Ectodermal cell (in vitro differentiated cells): ENCODE measurements around the gene KCNC2. TPM values are rescaled to one million over a fixed set of nuclear protein-coding genes. Genes with fewer than 3 reads are reported as not detected.

Source experiments
- H3K27ac ChIP-seq: 2 replicates; pipeline ENCODE4 v1.7.0; 2013; ENCODE audit warnings: mild to moderate bottlenecking, low read depth, low read length; ENCODE audit not compliant: insufficient read depth, poor library complexity, severe bottlenecking
- H3K27me3 ChIP-seq: 2 replicates; pipeline ENCODE4 v1.7.0; 2013; ENCODE audit warnings: mild to moderate bottlenecking, low read length; ENCODE audit not compliant: insufficient read depth, control insufficient read depth, poor library complexity, severe bottlenecking
- H3K36me3 ChIP-seq: one replicate; pipeline ENCODE4 v1.7.0; 2013; ENCODE audit warnings: low read length; ENCODE audit not compliant: control insufficient read depth, insufficient read depth
- H3K4me1 ChIP-seq: one replicate; pipeline ENCODE4 v1.7.0; 2013; ENCODE audit warnings: low read length; ENCODE audit not compliant: control insufficient read depth, insufficient read depth
- H3K4me3 ChIP-seq: 2 replicates; pipeline ENCODE4 v1.7.0; 2013; ENCODE audit warnings: low read depth, low read length, control low read depth; ENCODE audit not compliant: insufficient read depth
- H3K9me3 ChIP-seq: 2 replicates; pipeline ENCODE4 v1.7.0; 2013; ENCODE audit warnings: mild to moderate bottlenecking, low read length, moderate library complexity; ENCODE audit not compliant: control insufficient read depth
- WGBS, 2 experiments: methylation state at CpG; one replicate each; pipeline ENCODE4 v1.1.7; 2013; ENCODE audit warnings: missing lambda C conversion rate in 2 of 2; 5-methylcytosine and 5-hydroxymethylcytosine counted together
- polyA plus RNA-seq, 4 experiments: library from polyadenylated mRNA; stranded (reverse); fragments of 50-300 nt; gene quantifications; one replicate each; pipeline ENCODE4 v1.2.3, GENCODE V29; 2013

KCNC2 gene
- not detected for polyA plus RNA-seq (2013, experiment 1 of 4)
- polyA plus RNA-seq (2013, experiment 2 of 4): not detected
- not detected for polyA plus RNA-seq (2013, experiment 3 of 4)
- not detected for polyA plus RNA-seq (2013, experiment 4 of 4)

DNA sequence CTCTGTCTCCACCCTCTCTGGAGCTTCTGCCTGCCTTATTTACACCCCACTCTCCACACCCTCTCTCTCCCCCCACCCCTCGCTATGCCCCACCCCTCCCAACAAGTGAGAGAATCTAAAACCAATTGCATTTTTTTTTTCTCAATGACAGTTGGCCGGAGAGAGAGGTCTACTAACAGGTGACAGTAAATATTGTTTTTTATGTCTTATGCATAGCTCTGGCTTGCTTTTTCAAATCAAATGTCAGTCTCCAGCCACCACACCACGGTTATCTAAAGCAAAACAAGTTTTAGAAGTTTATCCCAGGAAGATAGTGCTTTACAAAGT, at the start of gene KCNC2:
Gene KCNC2 (minus strand): TSS at position 28 of the 327 bp plus-strand sequence.
- Histone ChIP-seq H3K4me3 (peak within 1 kb of the TSS; percentile 24), H3K4me1 (peaks cover 11% of the 10 kb centered on the region), H3K27me3 (peaks cover 49% of the 10 kb centered on the region)

DNA sequence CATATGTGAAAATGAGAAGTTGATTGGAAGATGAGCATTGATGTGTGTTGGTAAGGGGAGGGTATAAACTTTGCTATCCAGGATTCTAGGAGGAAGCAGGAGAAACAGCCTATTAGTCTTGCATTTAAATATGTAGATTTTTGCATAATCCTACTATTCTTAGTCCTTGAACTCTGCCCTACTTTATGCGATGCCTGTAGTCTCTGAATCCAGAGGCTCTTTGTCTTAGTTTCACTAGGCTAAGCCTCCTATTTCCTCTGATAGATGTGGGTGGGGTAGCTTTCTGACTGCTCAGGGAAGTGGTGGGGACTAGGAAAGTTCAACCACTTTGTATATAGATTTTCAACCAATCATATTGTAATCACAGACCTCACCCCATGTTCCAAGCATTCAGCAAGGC, 49.5 kb upstream of the KCNC2 start:
- H3K36me3 ChIP-seq: no peaks in the 10 kb centered on the region
- H3K27ac ChIP-seq: no peak overlapping the region
- WGBS, 2 experiments: 47% methylated on average over 1 of the region's 1 CpG; no CpG with 5 or more reads in 1 of the 2 experiments

More for the DNA sequence above, at the start of gene KCNC2:
- Histone ChIP-seq H3K27ac (no peak within 1 kb of the TSS), H3K36me3 (no peaks in the 10 kb centered on the region), H3K9me3 (no peaks in the 10 kb centered on the region)
- 67 to 90% methylated on average over 2 to 3 of the region's 3 CpGs for WGBS, 2 experiments

DNA sequence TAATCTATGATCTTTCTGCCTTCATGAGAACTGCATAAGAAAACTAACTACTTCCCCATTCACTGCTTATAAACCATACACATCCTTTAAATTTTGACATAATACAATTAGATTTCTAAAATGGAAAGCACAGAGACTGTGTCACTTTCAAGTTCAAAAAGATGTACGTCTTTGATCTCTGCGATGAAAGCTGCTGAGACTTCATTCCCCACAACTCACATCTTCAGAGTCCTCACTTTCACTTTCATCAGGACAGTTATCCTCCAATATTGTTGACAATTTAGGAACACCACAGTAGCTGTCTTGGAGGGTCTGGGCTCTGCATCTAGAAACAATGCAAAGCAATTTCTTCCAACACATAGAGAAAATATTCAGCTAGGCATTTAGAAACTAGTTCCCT, 47.9 kb upstream of the KCNC2 start:
- no peaks in the 10 kb centered on the region for H3K36me3 ChIP-seq
- H3K9me3 ChIP-seq: no peaks in the 10 kb centered on the region
- H3K4me3 ChIP-seq: no peak overlapping the region
- H3K4me1 ChIP-seq: no peaks in the 10 kb centered on the region
- H3K27me3 ChIP-seq: no peaks in the 10 kb centered on the region
- H3K27ac ChIP-seq: no peak overlapping the region
- WGBS, 2 experiments: 96 to 98% methylated on average over 2 of the region's 2 CpGs

More for the DNA sequence above, 49.5 kb upstream of the KCNC2 start:
- no peaks in the 10 kb centered on the region for H3K27me3 ChIP-seq
- no peaks in the 10 kb centered on the region for H3K9me3 ChIP-seq
- H3K4me3 ChIP-seq: no peak overlapping the region
- H3K4me1 ChIP-seq: no peaks in the 10 kb centered on the region

DNA sequence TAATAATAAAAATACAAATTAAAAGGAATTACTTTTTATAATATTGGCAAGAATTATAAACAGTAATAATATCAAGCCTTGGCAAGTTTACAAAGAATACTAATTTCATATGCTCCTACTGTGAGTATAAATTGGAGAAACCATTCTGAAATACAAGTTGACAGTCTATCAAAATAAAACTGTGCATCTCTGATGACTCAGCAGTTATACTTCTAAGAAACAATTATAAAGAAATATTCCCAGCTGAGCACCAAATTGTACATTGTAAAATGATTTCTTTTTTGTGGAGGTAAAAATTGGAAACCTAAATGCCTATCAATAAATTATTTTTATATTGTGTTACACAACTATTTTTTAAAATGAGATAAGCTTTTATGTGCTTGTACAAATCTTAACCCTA, 35.5 kb upstream of the KCNC2 start:
- no peak overlapping the region for H3K4me3 ChIP-seq

DNA sequence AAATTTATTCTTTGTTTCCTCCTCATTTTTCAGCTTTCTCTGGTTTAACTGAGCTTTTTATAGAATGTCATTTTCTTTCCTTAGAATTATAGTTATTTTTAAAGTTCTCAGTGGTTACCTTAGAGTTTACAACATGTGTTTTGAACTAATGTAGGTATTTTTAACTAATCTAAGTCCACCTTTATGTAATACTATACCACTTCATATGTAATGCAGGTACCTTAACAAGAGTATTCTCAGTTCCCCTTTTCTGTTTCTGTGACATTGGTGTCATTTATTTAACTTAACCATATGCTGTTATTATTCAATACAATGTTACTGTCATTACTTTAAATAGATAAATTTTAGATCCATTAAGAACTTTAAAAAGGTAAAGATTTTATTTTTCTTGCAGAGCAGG, 30.3 kb upstream of the KCNC2 start:
- Histone ChIP-seq H3K4me1 (no peaks in the 10 kb centered on the region), H3K27ac (no peak overlapping the region), H3K36me3 (no peaks in the 10 kb centered on the region), H3K9me3 (no peaks in the 10 kb centered on the region), H3K27me3 (no peaks in the 10 kb centered on the region), H3K4me3 (no peak overlapping the region)

More for the DNA sequence above, 35.5 kb upstream of the KCNC2 start:
- Histone ChIP-seq H3K4me1 (no peaks in the 10 kb centered on the region), H3K9me3 (no peaks in the 10 kb centered on the region), H3K27ac (no peak overlapping the region), H3K27me3 (no peaks in the 10 kb centered on the region), H3K36me3 (no peaks in the 10 kb centered on the region)

DNA sequence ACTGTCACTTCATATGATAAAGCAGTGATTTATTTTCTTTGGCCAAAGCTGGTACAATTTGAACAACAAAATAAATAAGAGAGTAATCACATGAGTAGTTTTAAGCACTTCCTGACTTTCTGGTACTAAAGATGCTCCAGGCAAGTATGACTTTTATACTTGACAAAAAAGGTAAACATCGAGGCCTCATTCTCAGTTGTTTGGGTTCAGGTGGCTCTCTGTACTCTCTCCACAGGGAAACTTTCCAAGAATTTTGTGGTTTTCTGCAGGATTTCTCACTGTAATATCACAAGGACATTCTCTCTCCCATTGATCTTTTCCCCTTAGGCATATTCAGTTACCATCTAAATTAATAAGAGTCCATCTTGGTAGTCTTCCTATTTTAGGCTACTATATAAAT, 26.6 kb upstream of the KCNC2 start:
- H3K9me3 ChIP-seq: no peaks in the 10 kb centered on the region
- 81 to 92% methylated on average over 1 of the region's 1 CpG for WGBS, 2 experiments
- no peak overlapping the region for H3K4me3 ChIP-seq
- H3K27me3 ChIP-seq: no peaks in the 10 kb centered on the region
- no peaks in the 10 kb centered on the region for H3K4me1 ChIP-seq
- H3K36me3 ChIP-seq: no peaks in the 10 kb centered on the region
- H3K27ac ChIP-seq: no peak overlapping the region

DNA sequence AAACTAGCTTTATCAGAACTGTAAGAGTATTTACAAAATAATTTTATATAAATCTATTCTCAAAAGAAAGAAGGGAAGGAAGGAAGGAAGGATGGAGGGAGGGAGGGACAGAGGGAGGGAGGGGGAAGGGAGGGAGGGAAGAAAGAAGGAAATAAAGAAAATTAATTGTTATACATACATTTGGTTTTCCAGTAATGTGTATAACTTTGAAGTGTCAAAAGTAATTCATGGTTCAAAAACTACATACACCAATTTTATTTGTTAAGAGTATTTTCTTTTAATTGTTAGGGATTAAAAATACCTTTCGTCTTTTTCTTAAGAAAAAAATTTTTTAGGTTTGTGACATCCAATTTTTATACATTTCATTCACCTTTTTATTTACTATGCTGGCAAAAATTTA, 17.5 kb upstream of the KCNC2 start:
- WGBS, 2 experiments: no CpG with 5 or more reads among the region's 1 CpG
- no peaks in the 10 kb centered on the region for H3K9me3 ChIP-seq
- no peak overlapping the region for H3K4me3 ChIP-seq
- no peaks in the 10 kb centered on the region for H3K27me3 ChIP-seq
- H3K4me1 ChIP-seq: no peaks in the 10 kb centered on the region
- H3K27ac ChIP-seq: no peak overlapping the region
- H3K36me3 ChIP-seq: no peaks in the 10 kb centered on the region

DNA sequence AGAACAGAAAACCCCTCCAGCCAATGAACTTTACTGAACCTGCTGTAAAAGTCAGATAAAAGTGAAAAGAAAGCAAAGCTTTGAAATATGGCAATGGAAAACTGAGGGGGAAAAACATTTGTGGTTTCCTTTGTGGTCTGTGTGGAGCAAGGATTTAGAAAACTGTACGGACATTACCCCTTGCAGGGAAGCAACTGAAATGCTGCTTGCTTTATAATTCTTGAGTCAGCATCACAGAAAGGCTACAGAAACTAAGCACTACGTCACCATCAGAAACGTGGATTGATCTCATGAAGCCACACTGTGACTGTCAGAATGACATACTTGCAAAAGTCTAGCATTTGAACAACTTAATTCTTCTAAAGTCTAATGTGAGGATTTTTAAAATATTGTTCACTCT, 2.4 kb upstream of the KCNC2 start:
- H3K27ac ChIP-seq: no peak overlapping the region
- peaks cover 11% of the 10 kb centered on the region for H3K4me1 ChIP-seq
- 81 to 82% methylated on average over 3 of the region's 3 CpGs for WGBS, 2 experiments
- peaks cover 33% of the 10 kb centered on the region for H3K27me3 ChIP-seq
- H3K36me3 ChIP-seq: no peaks in the 10 kb centered on the region
- H3K9me3 ChIP-seq: no peaks in the 10 kb centered on the region
- H3K4me3 ChIP-seq: no peak overlapping the region

DNA sequence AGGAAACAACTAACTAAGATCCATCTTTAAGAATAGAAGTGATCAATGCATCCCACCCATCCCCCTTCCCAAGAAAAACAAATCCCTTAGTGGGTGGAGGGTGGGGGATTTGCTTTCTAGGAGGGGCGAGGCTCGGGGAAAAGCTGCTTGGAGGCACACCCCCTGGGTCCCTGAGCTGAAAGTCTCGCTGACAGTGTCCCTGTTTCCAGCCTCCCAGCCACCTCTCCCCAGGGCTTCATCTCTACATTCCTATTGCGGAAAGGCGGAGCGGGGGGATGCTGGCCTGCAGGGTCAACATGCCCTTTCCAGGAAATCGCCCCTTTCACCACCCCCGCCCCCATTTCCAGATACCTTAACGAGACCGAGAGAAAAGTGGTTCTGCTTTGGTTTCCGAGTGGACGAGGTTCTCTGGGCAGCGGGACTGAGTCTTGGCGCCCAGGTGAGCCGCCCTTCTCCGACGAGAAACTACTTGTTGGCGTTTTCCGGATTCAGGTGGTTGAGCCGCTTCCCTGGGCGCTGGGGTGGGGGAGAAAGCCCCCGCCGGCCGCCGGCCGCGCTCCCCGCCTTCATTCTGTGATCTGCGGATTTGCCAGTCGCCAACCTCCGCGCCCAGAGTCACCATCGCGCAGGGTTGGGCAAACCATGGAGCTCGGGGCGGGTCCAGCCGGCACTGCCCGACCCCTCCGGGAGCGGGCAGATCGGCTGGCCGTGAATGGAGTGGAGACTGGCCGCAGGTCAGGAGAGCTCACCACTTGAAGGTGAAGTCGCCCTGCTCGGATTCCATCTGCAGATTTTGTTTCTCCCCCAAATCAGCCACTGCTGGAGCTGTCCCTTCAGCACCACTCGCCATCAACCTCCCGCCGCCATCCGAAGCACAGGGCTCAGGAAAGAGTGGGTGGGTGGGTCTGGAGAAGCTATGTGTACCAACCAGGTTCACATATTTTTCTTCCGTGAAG, 505 bp downstream of the KCNC2 start:
- Histone ChIP-seq H3K4me1 (peaks cover 11% of the 10 kb centered on the region), H3K9me3 (no peaks in the 10 kb centered on the region), H3K36me3 (no peaks in the 10 kb centered on the region), H3K27me3 (peaks cover 49% of the 10 kb centered on the region), H3K27ac (no peak overlapping the region), H3K4me3 (peak overlapping the region; percentile 24)
- WGBS, 2 experiments: 1 to 2% methylated on average over 50 of the region's 50 CpGs

DNA sequence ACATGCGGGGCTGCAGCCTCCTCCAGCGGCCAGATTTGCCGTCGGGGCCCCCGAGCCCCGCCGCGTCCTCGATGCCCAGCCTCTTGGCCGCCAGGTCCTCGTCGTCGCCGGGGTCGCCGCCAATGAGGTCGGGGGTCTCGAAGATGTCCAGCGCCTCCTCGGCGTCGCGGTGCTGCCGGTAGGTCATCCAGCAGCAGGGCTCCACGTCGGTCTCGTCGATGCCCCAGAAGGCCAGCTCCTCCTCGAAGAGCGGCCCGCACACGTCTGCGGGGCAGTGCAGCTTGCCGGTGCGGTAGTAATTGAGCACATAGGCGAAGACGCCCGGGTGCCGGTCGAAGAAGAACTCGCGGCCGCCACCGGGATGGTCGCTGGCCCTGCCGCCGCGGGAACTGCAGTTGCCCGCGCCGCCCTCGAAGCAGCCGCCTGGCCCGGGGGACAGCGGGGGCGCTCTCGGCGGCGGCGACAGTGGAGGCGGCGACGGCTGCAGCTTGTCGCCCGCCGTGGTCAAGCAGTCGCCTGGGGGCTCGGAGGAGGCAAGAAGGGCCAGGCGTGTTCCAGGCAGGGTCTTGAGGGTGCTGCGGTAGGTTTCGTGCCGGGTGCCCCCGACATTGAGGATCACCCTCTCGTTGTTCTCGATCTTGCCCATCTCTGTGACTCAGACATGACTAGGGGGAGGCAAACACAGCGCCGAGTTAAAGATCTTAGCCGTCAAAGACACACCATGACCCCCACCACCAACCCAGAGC, 2.1 kb downstream of the KCNC2 start:
- WGBS, 2 experiments: 24 to 25% methylated on average over 78 of the region's 78 CpGs
- Histone ChIP-seq H3K27me3 (peaks cover 49% of the 10 kb centered on the region), H3K27ac (no peak overlapping the region), H3K4me1 (peaks cover 11% of the 10 kb centered on the region), H3K36me3 (no peaks in the 10 kb centered on the region), H3K4me3 (peak overlapping the region; percentile 19), H3K9me3 (no peaks in the 10 kb centered on the region)
